HTR-8/SVneo (cell line): ENCODE results near the gene WFDC2.

Source experiments
- DNase-seq: peaks from one replicate; pipeline ENCODE4 v3.0.0; 2011; ENCODE audit warnings: low spot score, mixed read lengths; ENCODE audit not compliant: insufficient read length
- FAIRE-seq: peaks from 2 replicates; lab custom pipeline; 2011; peaks lifted over from hg19 to GRCh38; lab: Jason Lieb, UNC

The WFDC2 gene

GRCh38 chr20:45469336-45470261 lies at the start of gene WFDC2:
TSS of gene WFDC2 (plus strand) at chr20:45469753. CDS start at chr20:45469782, 29 bp downstream.
- FAIRE-seq (peak; percentile 76), DNase-seq (no peak)

- FAIRE-seq (peak; percentile 58), DNase-seq (no peak)
Observed at GRCh38 chr20:45420125-45420524, 49.4 kb upstream of the WFDC2 start.

- FAIRE-seq (no peak), DNase-seq (no peak)
Observed at GRCh38 chr20:45423700-45424099, 45.9 kb upstream of the WFDC2 start.

- DNase-seq = no peak
- FAIRE-seq = no peak
Observed at GRCh38 chr20:45425561-45425960, 44.0 kb upstream of the WFDC2 start.

GRCh38 chr20:45426320-45427016 lies 43.1 kb upstream of the WFDC2 start:
- FAIRE-seq (peak; percentile 31), DNase-seq (no peak)

- DNase-seq = no peak
- peak; percentile 87 for FAIRE-seq
Observed at GRCh38 chr20:45427236-45428149, 42.1 kb upstream of the WFDC2 start.

GRCh38 chr20:45429618-45430017 lies 39.9 kb upstream of the WFDC2 start:
- DNase-seq (no peak), FAIRE-seq (no peak)

- DNase-seq = no peak
- FAIRE-seq = peak; percentile 63
Observed at GRCh38 chr20:45432294-45432693, 37.3 kb upstream of the WFDC2 start.

- FAIRE-seq (no peak), DNase-seq (no peak)
Observed at GRCh38 chr20:45433316-45433715, 36.2 kb upstream of the WFDC2 start.

GRCh38 chr20:45433976-45434375 lies 35.6 kb upstream of the WFDC2 start:
- FAIRE-seq = no peak
- no peak for DNase-seq

GRCh38 chr20:45436732-45437485 lies 32.6 kb upstream of the WFDC2 start:
- peak; percentile 98 for FAIRE-seq
- DNase-seq = peak; percentile 100

- DNase-seq (no peak), FAIRE-seq (no peak)
Observed at GRCh38 chr20:45440424-45440823, 29.1 kb upstream of the WFDC2 start.

- no peak for DNase-seq
- FAIRE-seq = no peak
Observed at GRCh38 chr20:45440891-45441685, 28.5 kb upstream of the WFDC2 start.

GRCh38 chr20:45441746-45442145 lies 27.8 kb upstream of the WFDC2 start:
- no peak for DNase-seq
- FAIRE-seq = no peak

GRCh38 chr20:45444050-45444449 lies 25.5 kb upstream of the WFDC2 start:
- no peak for FAIRE-seq
- no peak for DNase-seq

- peak; percentile 66 for DNase-seq
- FAIRE-seq = peak; percentile 85
Observed at GRCh38 chr20:45445805-45446562, 23.6 kb upstream of the WFDC2 start.

GRCh38 chr20:45448270-45448669 lies 21.3 kb upstream of the WFDC2 start:
- FAIRE-seq (peak; percentile 46), DNase-seq (no peak)

- FAIRE-seq = no peak
- DNase-seq = no peak
Observed at GRCh38 chr20:45449528-45449927, 20.0 kb upstream of the WFDC2 start.
